ENCODE measurements around the gene SPG11. TPM values are rescaled to one million over a fixed set of nuclear protein-coding genes. Genes with fewer than 3 reads are reported as not detected.

The SPG11 gene
- total RNA-seq, 2 donors from 2014 or later: 60.2 to 61.6 TPM

DNA sequence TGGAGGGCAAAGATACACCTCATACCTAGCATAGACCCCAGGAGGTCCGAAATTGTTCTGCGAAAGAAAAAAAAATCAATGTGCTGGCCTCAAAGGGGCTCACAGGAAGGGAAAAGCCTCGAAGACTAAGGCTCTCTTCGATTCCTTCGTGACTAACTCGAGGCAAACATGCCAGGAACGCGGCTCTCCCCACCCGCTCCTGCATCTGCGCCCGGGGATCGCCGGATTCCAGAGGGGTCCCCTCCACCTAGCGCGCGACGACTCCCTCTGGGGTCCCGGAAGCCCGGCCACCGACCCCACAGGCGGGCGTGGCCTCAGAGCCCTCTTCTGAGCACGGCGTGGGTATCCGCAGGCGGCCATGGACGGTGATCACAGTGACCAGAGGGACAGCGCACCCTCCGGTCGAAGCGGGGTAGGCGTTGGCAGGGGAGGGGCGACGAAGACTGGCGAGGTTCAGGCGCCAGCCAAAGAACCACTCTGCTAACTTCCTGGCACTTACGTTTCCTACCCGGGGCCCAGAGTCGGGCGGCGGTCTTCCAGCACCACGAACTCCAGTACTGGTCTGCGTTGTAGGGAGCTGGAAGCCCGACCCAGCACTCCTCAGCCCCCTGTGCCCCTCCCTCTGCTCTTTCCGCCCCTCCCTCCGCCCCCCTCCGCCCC is 127.0 kb downstream of the SPG11 start:
- 0% methylated on average over 9 to 43 of the region's 47 CpGs for WGBS, 2 experiments (ENCODE audit: insufficient coverage in 1 of 2, insufficient read length in 1 of 2)
- Mint-ChIP-seq H3K4me3 (peak overlapping the region; percentile 77), H3K36me3 (ENCODE audit: low read depth) (peaks cover 40% of the 10 kb centered on the region), H3K4me1 (peaks cover 14% of the 10 kb centered on the region), H3K9me3 (no peaks in the 10 kb centered on the region), H3K27me3 (ENCODE audit: insufficient read depth) (no peaks in the 10 kb centered on the region), H3K27ac (peak overlapping the region; percentile 79)
- DNase-seq: peak; percentile 97
- TF ChIP-seq, protein P1, sequence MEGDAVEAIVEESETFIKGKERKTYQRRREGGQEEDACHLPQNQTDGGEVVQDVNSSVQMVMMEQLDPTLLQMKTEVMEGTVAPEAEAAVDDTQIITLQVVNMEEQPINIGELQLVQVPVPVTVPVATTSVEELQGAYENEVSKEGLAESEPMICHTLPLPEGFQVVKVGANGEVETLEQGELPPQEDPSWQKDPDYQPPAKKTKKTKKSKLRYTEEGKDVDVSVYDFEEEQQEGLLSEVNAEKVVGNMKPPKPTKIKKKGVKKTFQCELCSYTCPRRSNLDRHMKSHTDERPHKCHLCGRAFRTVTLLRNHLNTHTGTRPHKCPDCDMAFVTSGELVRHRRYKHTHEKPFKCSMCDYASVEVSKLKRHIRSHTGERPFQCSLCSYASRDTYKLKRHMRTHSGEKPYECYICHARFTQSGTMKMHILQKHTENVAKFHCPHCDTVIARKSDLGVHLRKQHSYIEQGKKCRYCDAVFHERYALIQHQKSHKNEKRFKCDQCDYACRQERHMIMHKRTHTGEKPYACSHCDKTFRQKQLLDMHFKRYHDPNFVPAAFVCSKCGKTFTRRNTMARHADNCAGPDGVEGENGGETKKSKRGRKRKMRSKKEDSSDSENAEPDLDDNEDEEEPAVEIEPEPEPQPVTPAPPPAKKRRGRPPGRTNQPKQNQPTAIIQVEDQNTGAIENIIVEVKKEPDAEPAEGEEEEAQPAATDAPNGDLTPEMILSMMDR (conservative IDR thresholded peaks at IDR 0.05): peak; percentile 67
- Histone ChIP-seq H3K27ac (ENCODE audit: low read depth, low read length) (peak overlapping the region; percentile 72), H3K4me1 (ENCODE audit: control insufficient read depth, insufficient read depth, low read length) (no peaks in the 10 kb centered on the region), H3K27me3 (ENCODE audit: control insufficient read depth, insufficient read depth, low read length, poor library complexity, severe bottlenecking) (no peaks in the 10 kb centered on the region), H3K9me3 (ENCODE audit: control insufficient read depth, low read length) (no peaks in the 10 kb centered on the region), H3K36me3 (ENCODE audit: control insufficient read depth, insufficient read depth, low read length) (peaks cover 12% of the 10 kb centered on the region), H3K4me3 (ENCODE audit: low read length) (peak overlapping the region; percentile 99), H3K9ac (ENCODE audit: extremely low read depth, low read length, poor library complexity, severe bottlenecking) (peak overlapping the region; percentile 81)

DNA sequence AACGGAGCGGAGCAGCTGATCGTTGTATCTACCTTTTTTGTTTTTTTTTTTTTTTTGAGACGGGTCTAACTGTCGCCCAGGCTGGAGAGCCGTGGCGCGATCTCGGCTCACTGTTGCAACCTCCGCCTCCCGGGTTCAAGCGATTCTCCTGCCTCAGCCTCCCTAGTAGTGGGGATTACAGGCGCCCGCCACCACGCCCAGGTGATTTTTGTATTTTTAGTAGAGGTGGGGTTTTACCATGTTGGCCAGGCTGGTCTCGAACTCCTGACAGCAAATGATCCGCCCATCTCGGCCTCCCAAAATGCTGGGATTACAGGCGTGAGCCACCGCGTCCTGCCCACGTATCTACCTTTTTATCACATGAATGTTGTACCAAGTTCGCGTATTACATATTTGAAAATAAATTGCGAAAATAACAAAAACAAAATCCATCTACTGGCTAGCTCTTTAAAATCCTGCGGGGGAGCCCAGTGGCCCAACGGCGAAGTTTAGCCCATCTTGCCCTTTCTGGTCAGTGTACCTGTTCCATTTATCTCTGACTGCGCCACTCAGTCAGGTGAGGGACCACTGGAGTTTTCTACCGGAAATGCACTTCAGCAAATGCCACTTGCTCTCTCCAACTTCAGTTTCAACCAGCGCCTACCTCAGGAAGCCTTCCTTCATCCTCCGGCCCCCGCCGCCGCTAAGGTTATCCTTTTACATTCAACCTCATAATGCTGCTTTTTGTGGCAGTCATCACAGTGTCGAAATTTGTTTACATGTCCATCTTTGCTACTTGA is 127.8 kb downstream of the SPG11 start:
- Mint-ChIP-seq H3K4me3 (peak overlapping the region; percentile 77), H3K9me3 (no peaks in the 10 kb centered on the region), H3K27me3 (ENCODE audit: insufficient read depth) (no peaks in the 10 kb centered on the region), H3K27ac (peak overlapping the region; percentile 79), H3K4me1 (peaks cover 14% of the 10 kb centered on the region), H3K36me3 (ENCODE audit: low read depth) (peaks cover 33% of the 10 kb centered on the region)
- Histone ChIP-seq H3K9ac (ENCODE audit: extremely low read depth, low read length, poor library complexity, severe bottlenecking) (peak overlapping the region; percentile 81), H3K36me3 (ENCODE audit: control insufficient read depth, insufficient read depth, low read length) (peaks cover 5% of the 10 kb centered on the region), H3K9me3 (ENCODE audit: control insufficient read depth, low read length) (no peaks in the 10 kb centered on the region), H3K27ac (ENCODE audit: low read depth, low read length) (peak overlapping the region; percentile 72), H3K27me3 (ENCODE audit: control insufficient read depth, insufficient read depth, low read length, poor library complexity, severe bottlenecking) (no peaks in the 10 kb centered on the region), H3K4me1 (ENCODE audit: control insufficient read depth, insufficient read depth, low read length) (no peaks in the 10 kb centered on the region), H3K4me3 (ENCODE audit: low read length) (peak overlapping the region; percentile 99)
- TF ChIP-seq, protein P1 (conservative IDR thresholded peaks at IDR 0.05): no peak
- peak; percentile 72 for DNase-seq
- 63 to 67% methylated on average over 35 to 36 of the region's 36 CpGs for WGBS, 2 experiments (ENCODE audit: insufficient coverage in 1 of 2, insufficient read length in 1 of 2)

DNA sequence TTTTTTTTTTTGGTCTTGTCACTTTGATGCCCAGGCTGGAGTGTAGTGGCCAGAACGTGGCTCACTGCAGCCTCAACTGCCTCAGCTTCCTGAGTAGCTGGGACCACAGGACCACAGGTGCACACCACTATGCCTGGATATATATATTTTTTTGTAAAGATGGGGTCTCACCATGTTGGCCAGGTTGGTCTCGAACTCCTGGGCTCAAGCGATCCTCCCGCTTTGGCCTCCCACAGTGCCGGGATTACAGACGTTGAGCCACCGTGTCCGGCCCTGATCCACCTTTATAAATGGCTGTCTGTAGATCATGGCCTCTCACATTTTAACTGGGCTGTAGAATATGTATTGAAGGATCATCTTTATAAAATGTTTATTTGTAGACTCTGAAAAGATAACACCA is 128.4 kb downstream of the SPG11 start:
- Histone ChIP-seq H3K36me3 (ENCODE audit: control insufficient read depth, insufficient read depth, low read length) (no peaks in the 10 kb centered on the region), H3K4me1 (ENCODE audit: control insufficient read depth, insufficient read depth, low read length) (no peaks in the 10 kb centered on the region), H3K27me3 (ENCODE audit: control insufficient read depth, insufficient read depth, low read length, poor library complexity, severe bottlenecking) (no peaks in the 10 kb centered on the region), H3K27ac (ENCODE audit: low read depth, low read length) (no peak overlapping the region), H3K9me3 (ENCODE audit: control insufficient read depth, low read length) (no peaks in the 10 kb centered on the region), H3K4me3 (ENCODE audit: low read length) (no peak overlapping the region), H3K9ac (ENCODE audit: extremely low read depth, low read length, poor library complexity, severe bottlenecking) (no peak overlapping the region)
- Mint-ChIP-seq H3K4me1 (peaks cover 17% of the 10 kb centered on the region), H3K9me3 (no peaks in the 10 kb centered on the region), H3K27me3 (ENCODE audit: insufficient read depth) (no peaks in the 10 kb centered on the region), H3K27ac (peak overlapping the region; percentile 26), H3K36me3 (ENCODE audit: low read depth) (peaks cover 27% of the 10 kb centered on the region), H3K4me3 (peak overlapping the region; percentile 77)
- DNase-seq: no peak
- WGBS, 2 experiments (ENCODE audit: insufficient coverage in 1 of 2, insufficient read length in 1 of 2): 95% methylated on average over 6 to 8 of the region's 8 CpGs
- TF ChIP-seq, protein P1 (conservative IDR thresholded peaks at IDR 0.05): no peak
